ENCODE results near the gene ANKS3.

The ANKS3 gene

GRCh38 chr16:4646773-4647643 is 87.1 kb downstream of the ANKS3 start:
- Mint-ChIP-seq H3K4me3 (no peak overlapping the region), H3K9me3 (no peaks in the 10 kb centered on the region), H3K27me3 (no peaks in the 10 kb centered on the region), H3K4me1 (peaks cover 30 to 35% of the 10 kb centered on the region in 2 donors), H3K27ac (no peak overlapping the region), H3K36me3 (peaks cover 39 to 42% of the 10 kb centered on the region in 2 donors)
- DNase-seq (no peak), ATAC-seq (replicated peaks) (no peak)
